ENCODE data around the gene DERA. TPM values are rescaled to one million over a fixed set of nuclear protein-coding genes. Genes with fewer than 3 reads are reported as not detected.

Gene DERA
- total RNA-seq, 1 donor from 2014 or later, result 44.0 TPM

- ATAC-seq, result no peak
- H3K36me3 ChIP-seq, result peaks cover 86% of the 10 kb centered on the region
- intact Hi-C loops (cut with DNase I), result no loop called here
- no peaks in the 10 kb centered on the region for H3K27me3 ChIP-seq (ENCODE audit: low read depth)
- peaks cover 3% of the 10 kb centered on the region for H3K4me1 ChIP-seq
- H3K27ac ChIP-seq, result no peak overlapping the region
- no peak for TF ChIP-seq CTCF (IDR thresholded peaks at IDR 0.05)
- no peak overlapping the region for H3K4me3 ChIP-seq
- no peak for DNase-seq
- no peaks in the 10 kb centered on the region for H3K9me3 ChIP-seq
Observed at GRCh38 chr12:15893260-15893659, 17.9 kb upstream of the DERA start.

- intact Hi-C loops (cut with DNase I), result no loop called here
- no peak for TF ChIP-seq CTCF (IDR thresholded peaks at IDR 0.05)
- DNase-seq (no peak), ATAC-seq (no peak)
- H3K4me1 ChIP-seq, result no peaks in the 10 kb centered on the region
- H3K9me3 ChIP-seq, result no peaks in the 10 kb centered on the region
- H3K27me3 ChIP-seq (ENCODE audit: low read depth), result no peaks in the 10 kb centered on the region
- no peak overlapping the region for H3K4me3 ChIP-seq
- no peak overlapping the region for H3K27ac ChIP-seq
- H3K36me3 ChIP-seq, result peaks cover 92% of the 10 kb centered on the region
Observed at GRCh38 chr12:15896867-15897266, 14.3 kb upstream of the DERA start.

GRCh38 chr12:15897433-15897832 lies 13.7 kb upstream of the DERA start:
- no peak overlapping the region for H3K4me3 ChIP-seq
- H3K27ac ChIP-seq, result no peak overlapping the region
- H3K36me3 ChIP-seq, result peaks cover 93% of the 10 kb centered on the region
- DNase-seq (no peak), ATAC-seq (no peak)
- H3K27me3 ChIP-seq (ENCODE audit: low read depth), result no peaks in the 10 kb centered on the region
- intact Hi-C loops (cut with DNase I), result no loop called here
- H3K4me1 ChIP-seq, result no peaks in the 10 kb centered on the region
- no peaks in the 10 kb centered on the region for H3K9me3 ChIP-seq
- TF ChIP-seq CTCF (IDR thresholded peaks at IDR 0.05), result no peak

- peak; percentile 67 for TF ChIP-seq CTCF (IDR thresholded peaks at IDR 0.05)
- Histone ChIP-seq H3K9me3 (no peaks in the 10 kb centered on the region), H3K4me3 (no peak overlapping the region), H3K36me3 (peaks cover 96% of the 10 kb centered on the region), H3K27ac (no peak overlapping the region), H3K4me1 (no peaks in the 10 kb centered on the region), H3K27me3 (ENCODE audit: low read depth) (no peaks in the 10 kb centered on the region)
- DNase-seq, result no peak
- ATAC-seq, result peak in 1 of 2 donors; percentile 70
- intact Hi-C loops (cut with DNase I), result no loop called here
Observed at GRCh38 chr12:15899282-15899870, 11.8 kb upstream of the DERA start.

- peaks cover 77% of the 10 kb centered on the region for H3K36me3 ChIP-seq
Observed at GRCh38 chr12:15904378-15904920, 6.7 kb upstream of the DERA start.

More at GRCh38 chr12:15904378-15904920, 6.7 kb upstream of the DERA start:
- no peaks in the 10 kb centered on the region for H3K9me3 ChIP-seq
- no peak for TF ChIP-seq CTCF (IDR thresholded peaks at IDR 0.05)
- no peak overlapping the region for H3K27ac ChIP-seq
- no peak for DNase-seq
- ATAC-seq, result no peak
- H3K4me1 ChIP-seq, result no peaks in the 10 kb centered on the region
- no peaks in the 10 kb centered on the region for H3K27me3 ChIP-seq (ENCODE audit: low read depth)
- intact Hi-C loops (cut with DNase I), result no loop called here
- H3K4me3 ChIP-seq, result no peak overlapping the region
